ENCODE measurements around the gene ARHGAP9.

DNA sequence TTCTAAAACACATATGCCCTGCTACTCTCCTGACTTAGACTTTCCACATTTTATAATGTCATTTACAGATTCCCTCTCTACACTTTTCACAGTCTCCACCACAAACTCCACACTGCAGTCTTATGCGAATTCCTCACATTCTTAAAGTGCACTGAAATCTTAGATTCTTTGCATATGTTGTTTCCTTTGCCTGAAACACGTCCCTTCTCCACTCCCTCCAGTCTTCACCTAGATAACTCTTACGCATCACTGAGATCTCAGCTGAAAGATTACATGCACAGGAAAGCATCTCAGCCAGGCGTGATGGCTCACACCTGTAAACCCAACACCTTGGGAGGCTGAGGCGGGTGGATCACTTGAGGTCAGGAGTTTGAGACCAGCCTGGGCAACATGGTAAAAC, 3.8 kb upstream of the ARHGAP9 start:
- no peak for TF ChIP-seq EP300 (IDR thresholded peaks at IDR 0.05; ENCODE audit: low read depth)
- no peak for TF ChIP-seq POLR2AphosphoS5 (IDR thresholded peaks at IDR 0.05)
